Right atrium auricular region (tissue), 2 donors: ENCODE results near the gene HLA-DOA. TPM values are rescaled to one million over a fixed set of nuclear protein-coding genes. Genes with fewer than 3 reads are reported as not detected.

ENCODE experiments used
- DNase-seq: peaks from one replicate; pipeline ENCODE4 v3.0.0-alpha.2; 2019; ENCODE audit warnings: low spot score
- H3K27ac ChIP-seq, 2 donors: fragments of 200-600 bp; sonication (generic); 1 replicate in 1 of 2; 2 replicates in 1 of 2; pipeline ENCODE4 v1.5.1; 2016 to 2019
- H3K27me3 ChIP-seq, 2 donors: fragments of 200-600 bp; sonication (generic); one replicate each; pipeline versions ENCODE4 v1.5.1 to v1.6.0; 2017 to 2019
- H3K36me3 ChIP-seq: fragments of 200-600 bp; sonication (generic); one replicate; pipeline ENCODE4 v1.5.1; 2016
- H3K4me1 ChIP-seq, 2 donors: fragments of 200-600 bp; sonication (generic); one replicate each; pipeline versions ENCODE4 v1.5.1 to v1.6.0; 2017 to 2019
- H3K4me3 ChIP-seq, 2 donors: fragments of 200-600 bp; sonication (generic); 1 replicate in 1 of 2; 2 replicates in 1 of 2; pipeline ENCODE4 v1.5.1; 2017 to 2019; ENCODE audit warnings: mild to moderate bottlenecking in 1 of 2, moderate library complexity in 1 of 2
- H3K9me3 ChIP-seq, 2 donors: fragments of 200-600 bp; sonication (generic); one replicate each; pipeline ENCODE4 v1.5.1; 2019
- CTCF ChIP-seq, 2 donors: fragments of 200-600 bp; sonication (generic); IDR thresholded peaks; one replicate each; pipeline ENCODE4 v1.5.1; 2019; ENCODE audit warnings: antibody characterized with exemption in 2 of 2
- total RNA-seq, 2 donors: library from RNA; depleted of rRNA; stranded (reverse); fragments of >200 nt; gene quantifications; one replicate each; pipeline ENCODE4 v1.1.0, GENCODE V29; 2016

The HLA-DOA gene
- total RNA-seq, 2 donors from 2014 or later: 2.6 to 15.6 TPM

- DNase-seq: no peak
- H3K4me3 ChIP-seq: no peak overlapping the region
- no peak overlapping the region for H3K27ac ChIP-seq
- no peaks in the 10 kb centered on the region for H3K36me3 ChIP-seq
- H3K9me3 ChIP-seq: no peaks in the 10 kb centered on the region
- no peaks in the 10 kb centered on the region for H3K27me3 ChIP-seq
- no peak for TF ChIP-seq CTCF (IDR thresholded peaks at IDR 0.05)
- H3K4me1 ChIP-seq: peaks cover 0 to 4% of the 10 kb centered on the region in 2 donors
These were observed 20.0 kb downstream of the HLA-DOA start for GRCh38 chr6:32989368-32989767.

- Histone ChIP-seq H3K27ac (no peak overlapping the region), H3K27me3 (no peaks in the 10 kb centered on the region), H3K36me3 (peaks cover 21% of the 10 kb centered on the region), H3K4me1 (peaks cover 0 to 14% of the 10 kb centered on the region in 2 donors), H3K4me3 (no peak overlapping the region), H3K9me3 (no peaks in the 10 kb centered on the region)
- DNase-seq: peak; percentile 95
- TF ChIP-seq CTCF (IDR thresholded peaks at IDR 0.05): peak; percentile 78 to 94
These were observed 24.6 kb downstream of the HLA-DOA start for GRCh38 chr6:32984622-32985389.

- Histone ChIP-seq H3K27me3 (no peaks in the 10 kb centered on the region), H3K27ac (no peak overlapping the region), H3K36me3 (peaks cover 28% of the 10 kb centered on the region), H3K4me1 (peaks cover 0 to 14% of the 10 kb centered on the region in 2 donors), H3K9me3 (no peaks in the 10 kb centered on the region), H3K4me3 (no peak overlapping the region)
- no peak for TF ChIP-seq CTCF (IDR thresholded peaks at IDR 0.05)
- no peak for DNase-seq
These were observed 25.3 kb downstream of the HLA-DOA start for GRCh38 chr6:32983964-32984621.

DNA sequence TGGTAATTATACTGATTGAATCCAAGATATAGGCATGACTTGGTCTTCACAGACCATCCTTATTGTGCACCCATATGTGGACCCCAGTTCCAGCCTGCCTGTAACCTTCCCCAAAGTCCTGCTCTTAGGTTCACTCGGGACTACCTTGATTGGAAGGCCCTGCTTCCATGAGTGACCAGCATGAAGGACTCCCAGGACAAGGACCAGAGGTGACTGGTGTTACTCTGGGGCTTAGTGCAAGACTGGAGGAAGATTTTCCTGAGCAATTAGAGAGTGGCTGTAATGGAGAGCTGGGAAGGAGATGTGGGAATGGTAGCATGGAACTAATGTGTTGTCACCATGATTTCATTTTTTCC lies 25.9 kb downstream of the HLA-DOA start:
- Histone ChIP-seq H3K36me3 (peaks cover 34% of the 10 kb centered on the region), H3K4me1 (peaks cover 0 to 14% of the 10 kb centered on the region in 2 donors)
- no peak for TF ChIP-seq CTCF (IDR thresholded peaks at IDR 0.05)

GRCh38 chr6:32982702-32983492 lies 26.5 kb downstream of the HLA-DOA start:
- H3K4me1 ChIP-seq: peaks cover 0 to 18% of the 10 kb centered on the region in 2 donors
- TF ChIP-seq CTCF (IDR thresholded peaks at IDR 0.05): no peak
- DNase-seq: no peak
- H3K36me3 ChIP-seq: peaks cover 40% of the 10 kb centered on the region
- no peaks in the 10 kb centered on the region for H3K9me3 ChIP-seq
- H3K4me3 ChIP-seq: no peak overlapping the region
- H3K27ac ChIP-seq: no peak overlapping the region
- H3K27me3 ChIP-seq: no peaks in the 10 kb centered on the region

More for the DNA sequence above, 25.9 kb downstream of the HLA-DOA start:
- DNase-seq: no peak
- no peaks in the 10 kb centered on the region for H3K9me3 ChIP-seq
- H3K27ac ChIP-seq: no peak overlapping the region
- no peaks in the 10 kb centered on the region for H3K27me3 ChIP-seq
- no peak overlapping the region for H3K4me3 ChIP-seq
